Keratinocyte (primary cell): ENCODE results near the gene LDB2. TPM values are rescaled to one million over a fixed set of nuclear protein-coding genes. Genes with fewer than 3 reads are reported as not detected.

Source experiments
- DNase-seq: peaks from one replicate; pipeline ENCODE4 v3.0.0-alpha.2; 2011; ENCODE audit warnings: low read depth, missing footprints, low spot score
- FAIRE-seq: peaks from 2 replicates; lab custom pipeline; 2011; peaks lifted over from hg19 to GRCh38; lab: Jason Lieb, UNC
- H2AFZ ChIP-seq: 2 replicates; pipeline ENCODE4 v1.6.0; 2012; ENCODE audit warnings: low read length, control low read depth, inconsistent platforms; ENCODE audit not compliant: control insufficient read depth
- H3K27ac ChIP-seq: 2 replicates; pipeline ENCODE4 v1.5.1; 2011; ENCODE audit warnings: low read length; ENCODE audit not compliant: control insufficient read depth, insufficient read depth
- H3K27me3 ChIP-seq: 3 replicates; pipeline ENCODE4 v1.6.0; 2011; ENCODE audit warnings: low read length; ENCODE audit not compliant: control insufficient read depth, insufficient read depth; ENCODE audit errors: extremely low read depth
- H3K36me3 ChIP-seq, 2 experiments: 2 replicates in 1 of 2; 3 replicates in 1 of 2; pipeline ENCODE4 v1.5.1; 2011; ENCODE audit warnings: low read length in 2 of 2, mild to moderate bottlenecking in 1 of 2; ENCODE audit not compliant: control insufficient read depth in 2 of 2, insufficient read depth in 2 of 2; ENCODE audit errors: extremely low read depth in 1 of 2
- H3K4me1 ChIP-seq: 3 replicates; pipeline ENCODE4 v1.5.1; 2011; ENCODE audit warnings: low read length; ENCODE audit not compliant: control insufficient read depth, insufficient read depth; ENCODE audit errors: extremely low read depth
- H3K4me2 ChIP-seq: 3 replicates; pipeline ENCODE4 v1.6.0; 2011; ENCODE audit warnings: low read depth, low read length; ENCODE audit not compliant: control insufficient read depth, insufficient read depth; ENCODE audit errors: extremely low read depth
- H3K4me3 ChIP-seq, 3 experiments: fragments of 200-600 bp in 1 of 3; sonication (generic) in 1 of 3; 2 replicates in 2 of 3; 3 replicates in 1 of 3; pipeline ENCODE4 v1.5.1; 2011 to 2016; ENCODE audit warnings: low read length in 3 of 3, mild to moderate bottlenecking in 3 of 3, control low read depth in 2 of 3, inconsistent platforms in 1 of 3, low read depth in 1 of 3, mixed read lengths in 1 of 3, mixed run types in 1 of 3, moderate library complexity in 1 of 3; ENCODE audit not compliant: control insufficient read depth in 2 of 3, insufficient read depth in 2 of 3; ENCODE audit errors: extremely low read depth in 1 of 3
- H3K79me2 ChIP-seq: 2 replicates; pipeline ENCODE4 v1.6.0; 2012; ENCODE audit warnings: low read length; ENCODE audit not compliant: control insufficient read depth, insufficient read depth
- H3K9ac ChIP-seq: 3 replicates; pipeline ENCODE4 v1.6.0; 2011; ENCODE audit warnings: low read length; ENCODE audit not compliant: control insufficient read depth, insufficient read depth; ENCODE audit errors: extremely low read depth
- H3K9me1 ChIP-seq: 3 replicates; pipeline ENCODE4 v1.6.0; 2011; ENCODE audit warnings: low read length; ENCODE audit not compliant: control insufficient read depth, insufficient read depth; ENCODE audit errors: extremely low read depth
- H3K9me3 ChIP-seq: 2 replicates; pipeline ENCODE4 v1.5.1; 2012; ENCODE audit warnings: low read depth, low read length; ENCODE audit not compliant: control insufficient read depth
- H4K20me1 ChIP-seq: 3 replicates; pipeline ENCODE4 v1.6.0; 2011; ENCODE audit warnings: low read length; ENCODE audit not compliant: control insufficient read depth, insufficient read depth; ENCODE audit errors: extremely low read depth
- CTCF ChIP-seq, 3 experiments: IDR thresholded peaks in 1 of 3; conservative IDR thresholded peaks in 1 of 3; optimal IDR thresholded peaks in 1 of 3; 2 replicates in 2 of 3; 3 replicates in 1 of 3; pipeline versions ENCODE3 to v1.5.1; 2011; ENCODE audit warnings: low read length in 3 of 3, mild to moderate bottlenecking in 3 of 3, moderate library complexity in 2 of 3, control low read depth in 1 of 3, inconsistent platforms in 1 of 3; ENCODE audit not compliant: insufficient read depth in 2 of 3; ENCODE audit errors: extremely low read depth in 1 of 3
- EZH2 ChIP-seq: IDR thresholded peaks from one replicate; pipeline ENCODE4 v1.6.1; 2012; ENCODE audit warnings: inconsistent platforms, mild to moderate bottlenecking, low read length, moderate library complexity
- dilution Hi-C: fragments of 300-500 bp; cut with MboI; formaldehyde crosslinking; loops from one replicate; pipeline ENCODE4 v1.7.0; 2020; ENCODE audit warnings: low sequenced_read_pairs; ENCODE audit not compliant: extremely low pct_ligation_motif_present
- polyA plus RNA-seq, 5 experiments: library from polyadenylated mRNA; depleted of rRNA in 3 of 5; stranded (reverse) in 3 of 5; stranded (forward) in 1 of 5; unstranded in 1 of 5; fragments of >200 nt; gene quantifications; 1 replicate in 1 of 5; 2 replicates in 3 of 5; 3 replicates in 1 of 5; pipeline versions ENCODE4 v1.2.1 to v1.2.3, GENCODE V29; 2011 to 2012; ENCODE audit warnings: missing spikeins in 2 of 5, low read depth in 1 of 5, low replicate concordance in 1 of 5

The LDB2 gene
- polyA plus RNA-seq, 1 donor (not counting 4 experiments of a cell fraction or from before 2014, with no cell fraction given) = not detected

DNA sequence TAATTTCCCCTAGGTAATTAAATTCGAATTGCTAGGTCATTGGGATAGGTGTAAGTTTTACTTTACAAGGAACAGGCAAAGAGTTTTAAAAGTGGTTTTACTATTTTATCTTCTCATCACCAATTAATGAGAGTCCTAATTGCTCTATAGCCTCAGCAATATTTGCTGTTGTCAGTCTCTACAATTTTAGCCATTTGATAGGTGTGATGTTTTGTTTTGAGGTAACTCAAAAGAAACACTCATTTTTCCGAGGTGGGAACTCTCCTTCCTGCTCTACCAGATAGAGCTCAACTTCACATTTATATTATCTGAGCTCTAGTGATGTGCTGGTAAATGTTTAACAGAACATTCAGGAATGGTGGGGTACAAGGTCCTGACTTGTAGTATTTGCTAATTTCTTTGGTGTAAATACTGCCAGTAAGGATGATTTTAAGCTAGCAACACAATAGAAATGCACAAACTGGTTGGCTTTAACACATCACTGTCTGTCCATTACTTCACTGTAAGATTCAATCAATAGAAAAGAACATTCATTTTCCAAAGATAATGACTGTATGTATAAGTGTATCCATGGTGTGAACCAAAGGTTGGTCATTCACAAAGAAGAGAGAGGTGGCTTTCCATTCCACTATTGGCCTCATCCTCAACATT lies 62.7 kb downstream of the LDB2 start:
- no peak for FAIRE-seq
- no peak overlapping the region for H3K4me3 ChIP-seq
- no peak overlapping the region for H3K27ac ChIP-seq
- H3K36me3 ChIP-seq = no peaks in the 10 kb centered on the region
- no peaks in the 10 kb centered on the region for H3K79me2 ChIP-seq
- TF ChIP-seq CTCF (optimal IDR thresholded peaks at IDR 0.05 in 1 of 3, IDR thresholded peaks at IDR 0.05 in 1 of 3, conservative IDR thresholded peaks at IDR 0.05 in 1 of 3; ENCODE audit: extremely low read depth in 1 of 3, insufficient read depth in 2 of 3, low read length in 3 of 3) (no peak), EZH2 (no peak)
- H4K20me1 ChIP-seq = no peaks in the 10 kb centered on the region
- H2AFZ ChIP-seq = no peak overlapping the region
- H3K9ac ChIP-seq = no peak overlapping the region
- H3K9me1 ChIP-seq = no peaks in the 10 kb centered on the region
- H3K4me1 ChIP-seq = no peaks in the 10 kb centered on the region
- dilution Hi-C loops = no loop called here
- H3K27me3 ChIP-seq = no peaks in the 10 kb centered on the region
- no peak overlapping the region for H3K4me2 ChIP-seq
- H3K9me3 ChIP-seq = no peaks in the 10 kb centered on the region
- no peak for DNase-seq

GRCh38 chr4:16834814-16835213 lies 63.6 kb downstream of the LDB2 start:
- TF ChIP-seq CTCF (optimal IDR thresholded peaks at IDR 0.05 in 1 of 3, IDR thresholded peaks at IDR 0.05 in 1 of 3, conservative IDR thresholded peaks at IDR 0.05 in 1 of 3; ENCODE audit: extremely low read depth in 1 of 3, insufficient read depth in 2 of 3, low read length in 3 of 3) = no peak
- no peak overlapping the region for H3K4me2 ChIP-seq
- no peaks in the 10 kb centered on the region for H3K27me3 ChIP-seq
- H3K4me1 ChIP-seq = no peaks in the 10 kb centered on the region
- no peaks in the 10 kb centered on the region for H3K9me1 ChIP-seq
- no peaks in the 10 kb centered on the region for H3K79me2 ChIP-seq
- no peak overlapping the region for H3K27ac ChIP-seq
- no peak for FAIRE-seq
- no peak overlapping the region for H3K9ac ChIP-seq
- no peak for DNase-seq
- H3K9me3 ChIP-seq = no peaks in the 10 kb centered on the region
- H3K4me3 ChIP-seq = no peak overlapping the region
- no peaks in the 10 kb centered on the region for H4K20me1 ChIP-seq
- H2AFZ ChIP-seq = no peak overlapping the region
- dilution Hi-C loops = no loop called here
- no peaks in the 10 kb centered on the region for H3K36me3 ChIP-seq
